ENCODE results near the gene XYLT1. TPM values are rescaled to one million over a fixed set of nuclear protein-coding genes. Genes with fewer than 3 reads are reported as not detected.

XYLT1 gene
- total RNA-seq, 1 experiment from 2014 or later: 14.5 TPM

GRCh38 chr16:17461951-17462729 is 8.6 kb downstream of the XYLT1 start:
- peak; percentile 53 for DNase-seq
- H4K91ac ChIP-seq (ENCODE audit: insufficient read length, low read depth, low read length): no peak overlapping the region
- no peak overlapping the region; a peak in 2 of 7 replicates for H3K27ac Mint-ChIP-seq

More at GRCh38 chr16:17461951-17462729, 8.6 kb downstream of the XYLT1 start:
- H2AK5ac ChIP-seq (ENCODE audit: insufficient read length, low read length): no peak overlapping the region
- H2BK20ac ChIP-seq (ENCODE audit: low read depth, low read length, poor library complexity, severe bottlenecking): no peak overlapping the region
- H3K18ac ChIP-seq (ENCODE audit: insufficient read length, low read depth, low read length): no peak overlapping the region
- no peaks in the 10 kb centered on the region for H3K27me3 ChIP-seq (ENCODE audit: insufficient read depth, low read length)
- no peak overlapping the region for H2AFZ ChIP-seq (ENCODE audit: low read length)
- no peak overlapping the region for H2BK12ac ChIP-seq (ENCODE audit: insufficient read length, low read depth, low read length)
- no peak overlapping the region for H3K4ac ChIP-seq (ENCODE audit: low read depth, low read length)
- Mint-ChIP-seq H3K9me3 (no peaks in the 10 kb centered on the region; a peak in 1 of 5 replicates), H3K4me3 (no peak overlapping the region; a peak in 1 of 5 replicates), H3K4me1 (peaks cover 63 to 64% of the 10 kb centered on the region in 2 experiments), H3K27me3 (ENCODE audit: low read depth) (no peaks in the 10 kb centered on the region), H3K36me3 (ENCODE audit: insufficient read depth in 1 of 3, low read depth in 3 of 3) (peaks cover 3 to 27% (median 21%) of the 10 kb centered on the region in 3 experiments)
- peaks cover 22% of the 10 kb centered on the region; the same call in 1 of the 2 replicates for H3K79me2 ChIP-seq (ENCODE audit: insufficient read depth, low read length)
- no peak overlapping the region for H3K23ac ChIP-seq (ENCODE audit: insufficient read length, low read depth, low read length)
- H3K4me1 ChIP-seq (ENCODE audit: insufficient read depth, low read length): peaks cover 8% of the 10 kb centered on the region; the same call in 1 of the 2 replicates
- H4K5ac ChIP-seq (ENCODE audit: insufficient read length, low read depth, low read length): no peak overlapping the region
- WGBS (ENCODE audit: extremely low coverage, insufficient read length, low lambda C conversion rate): no CpG with 5 or more reads among the region's 13 CpGs
- no peak overlapping the region for H2BK15ac ChIP-seq (ENCODE audit: low read depth, low read length)
- H3K23me2 ChIP-seq (ENCODE audit: insufficient read length, low read depth, low read length, poor library complexity, severe bottlenecking): no peaks in the 10 kb centered on the region
- H4K8ac ChIP-seq (replicated peaks; ENCODE audit: insufficient read length, low read depth, low read length): no peak overlapping the region
- no peak overlapping the region for H2BK120ac ChIP-seq (ENCODE audit: low read depth, low read length, poor library complexity, severe bottlenecking)
- 0 out of 2 replicates have a peak overlapping the region, but pooled peaks have one; percentile 6 for H3K14ac ChIP-seq (ENCODE audit: insufficient read depth, low read length)
- H4K20me1 ChIP-seq (ENCODE audit: control insufficient read depth, insufficient read depth, insufficient read length): no peaks in the 10 kb centered on the region
- H3K27ac ChIP-seq (ENCODE audit: insufficient read length, low read depth, low read length): no peak overlapping the region
- H3K79me1 ChIP-seq (ENCODE audit: insufficient read depth, low read depth, low read length, poor library complexity, severe bottlenecking): peaks cover 6% of the 10 kb centered on the region
- H3K9me3 ChIP-seq (ENCODE audit: control insufficient read depth, low read depth, low read length): no peaks in the 10 kb centered on the region
- TF ChIP-seq CTCF (conservative IDR thresholded peaks at IDR 0.05): peak; percentile 44; the same call in 2 of the 3 replicates
- no peak overlapping the region for H3K4me2 ChIP-seq (ENCODE audit: insufficient read depth, insufficient read length, low read length)
- no peak overlapping the region for H2BK5ac ChIP-seq (ENCODE audit: insufficient read length, low read length)
- H3T11ph ChIP-seq (ENCODE audit: low read length): no peak overlapping the region
- H3K56ac ChIP-seq (ENCODE audit: insufficient read length, low read depth, low read length): no peak overlapping the region
- no peak overlapping the region for H3K9ac ChIP-seq (ENCODE audit: extremely low read depth, insufficient read length, low read length)

Measured in H9 (cell line).